ENCODE data around the gene TCTN3. TPM values are rescaled to one million over a fixed set of nuclear protein-coding genes. Genes with fewer than 3 reads are reported as not detected.

The TCTN3 gene, protein sequence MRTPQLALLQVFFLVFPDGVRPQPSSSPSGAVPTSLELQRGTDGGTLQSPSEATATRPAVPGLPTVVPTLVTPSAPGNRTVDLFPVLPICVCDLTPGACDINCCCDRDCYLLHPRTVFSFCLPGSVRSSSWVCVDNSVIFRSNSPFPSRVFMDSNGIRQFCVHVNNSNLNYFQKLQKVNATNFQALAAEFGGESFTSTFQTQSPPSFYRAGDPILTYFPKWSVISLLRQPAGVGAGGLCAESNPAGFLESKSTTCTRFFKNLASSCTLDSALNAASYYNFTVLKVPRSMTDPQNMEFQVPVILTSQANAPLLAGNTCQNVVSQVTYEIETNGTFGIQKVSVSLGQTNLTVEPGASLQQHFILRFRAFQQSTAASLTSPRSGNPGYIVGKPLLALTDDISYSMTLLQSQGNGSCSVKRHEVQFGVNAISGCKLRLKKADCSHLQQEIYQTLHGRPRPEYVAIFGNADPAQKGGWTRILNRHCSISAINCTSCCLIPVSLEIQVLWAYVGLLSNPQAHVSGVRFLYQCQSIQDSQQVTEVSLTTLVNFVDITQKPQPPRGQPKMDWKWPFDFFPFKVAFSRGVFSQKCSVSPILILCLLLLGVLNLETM
- total RNA-seq, result 44.0 and 51.1 TPM in 2 replicates

DNA sequence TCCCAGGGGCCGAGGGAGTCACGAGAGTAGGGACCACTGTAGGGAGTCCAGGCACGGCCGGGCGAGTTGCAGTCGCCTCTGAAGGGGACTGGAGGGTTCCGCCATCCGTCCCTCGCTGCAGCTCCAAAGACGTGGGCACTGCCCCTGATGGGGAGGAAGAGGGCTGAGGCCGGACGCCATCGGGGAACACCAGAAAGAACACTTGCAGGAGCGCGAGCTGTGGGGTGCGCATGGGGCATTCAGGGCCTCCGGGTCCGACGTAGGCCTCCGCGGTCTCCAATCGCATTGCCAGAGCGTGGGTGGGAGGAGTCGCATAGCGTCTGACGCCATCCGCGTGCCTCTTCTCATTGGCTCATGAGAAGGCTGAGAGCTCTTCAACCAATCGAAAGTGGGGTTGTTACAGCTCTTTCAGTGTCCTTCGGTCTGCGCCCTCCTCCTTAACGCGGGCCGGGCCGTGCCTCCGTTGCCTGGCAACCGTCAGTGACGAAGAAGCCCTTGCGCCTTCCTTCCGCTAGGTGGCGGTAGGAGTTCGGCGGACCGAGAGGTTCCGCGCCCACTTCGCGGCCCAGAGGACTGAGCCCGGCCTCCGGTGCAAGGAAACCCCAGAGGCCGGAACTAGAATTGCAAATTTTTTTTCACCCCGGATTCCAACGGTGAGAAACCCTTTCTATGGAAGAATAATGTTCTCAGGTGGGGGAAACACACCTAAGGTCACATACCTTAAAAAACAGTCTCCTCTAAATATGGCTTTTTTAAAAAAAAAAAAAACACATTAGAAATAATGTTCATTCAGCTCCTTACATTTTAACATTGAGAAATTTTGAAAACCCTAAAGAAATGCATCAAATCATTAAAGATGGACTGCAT is at the start of gene TCTN3:
Gene TCTN3 (minus strand): TSS at position 260 of the 867 bp plus-strand sequence. CDS start 28 bp downstream, at position 232.

DNA sequence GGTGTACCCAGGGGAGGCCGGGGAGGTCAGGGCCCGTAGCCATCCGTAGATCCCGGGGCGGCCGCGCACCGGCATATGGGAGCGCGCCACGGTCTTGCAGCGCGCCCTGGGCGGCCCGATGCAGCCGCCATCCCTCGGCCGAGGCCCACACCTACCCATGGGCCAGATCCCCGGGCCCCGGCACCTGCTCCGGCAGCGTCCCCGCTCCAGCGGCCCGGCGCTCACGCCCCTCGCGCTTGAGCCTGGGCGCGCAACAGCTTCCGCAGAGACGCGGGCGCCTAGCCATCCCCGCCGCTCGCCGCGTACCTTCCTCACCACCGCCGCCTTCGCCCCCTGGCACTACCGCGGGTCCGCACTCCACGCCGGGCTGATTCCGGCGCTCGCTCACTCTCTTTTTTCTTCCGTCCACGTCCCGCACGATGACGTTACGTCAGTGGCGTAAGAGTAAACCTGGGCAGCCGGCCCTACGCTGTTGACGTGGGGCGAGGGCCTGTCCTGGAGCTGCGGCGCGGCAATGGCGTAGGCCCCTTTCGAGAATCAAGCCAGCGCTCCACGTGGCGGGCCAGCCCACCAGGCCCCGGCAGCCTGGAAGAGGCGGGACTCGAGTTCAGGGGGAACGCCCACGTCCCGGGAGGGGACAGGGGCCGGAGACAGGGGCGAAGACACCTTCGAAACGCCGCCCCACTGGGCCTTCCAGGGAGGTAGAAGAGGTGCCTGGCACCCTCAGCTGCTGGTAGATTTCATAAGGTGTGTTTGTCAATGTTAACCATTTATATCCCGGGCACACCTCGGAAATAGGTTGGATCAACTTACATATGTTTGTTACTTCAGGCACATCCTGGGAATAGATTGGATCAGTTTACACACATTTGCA is 37.2 kb downstream of the TCTN3 start, which contains the start of gene ALDH18A1:
Gene ALDH18A1 (minus strand): TSS at position 421 of the 874 bp plus-strand sequence. CDS start 3,334 bp downstream, outside the sequence.

Other genes starting within 250 kb of the TCTN3 start
- gene SORBS1, start 132.6 kb downstream of the TCTN3 start, total RNA-seq, result 3.7 and 10.7 TPM in 2 replicates
- gene ALDH18A1, start 37.2 kb downstream of the TCTN3 start, total RNA-seq, result 67.6 and 73.6 TPM in 2 replicates
- gene ENTPD1, start 62.2 kb upstream of the TCTN3 start, total RNA-seq, result 1.9 and 4.4 TPM in 2 replicates
- 0.17 and 0.33 TPM in 2 replicates for gene CC2D2B, start 214.0 kb upstream of the TCTN3 start, total RNA-seq